Gastroesophageal sphincter (tissue), 3 donors: Measurements from ENCODE around the gene REPIN1.

Source experiments
- POLR2A ChIP-seq, 2 donors: fragments of 450-650 bp; IDR thresholded peaks; one replicate each; pipeline ENCODE4 v1.6.1; 2017; ENCODE audit warnings: antibody characterized with exemption in 2 of 2, mild to moderate bottlenecking in 2 of 2, moderate library complexity in 1 of 2
- TF ChIP-seq, protein P1 (sequence below), 4 experiments: fragments of 200-600 bp in 2 of 4; fragments of 450-650 bp in 2 of 4; sonication (generic) in 1 of 4; IDR thresholded peaks; one replicate each; pipeline ENCODE4 v1.5.1; 2017 to 2019; ENCODE audit warnings: antibody characterized with exemption in 4 of 4, mild to moderate bottlenecking in 2 of 4, moderate library complexity in 2 of 4

- TF ChIP-seq, protein P1, sequence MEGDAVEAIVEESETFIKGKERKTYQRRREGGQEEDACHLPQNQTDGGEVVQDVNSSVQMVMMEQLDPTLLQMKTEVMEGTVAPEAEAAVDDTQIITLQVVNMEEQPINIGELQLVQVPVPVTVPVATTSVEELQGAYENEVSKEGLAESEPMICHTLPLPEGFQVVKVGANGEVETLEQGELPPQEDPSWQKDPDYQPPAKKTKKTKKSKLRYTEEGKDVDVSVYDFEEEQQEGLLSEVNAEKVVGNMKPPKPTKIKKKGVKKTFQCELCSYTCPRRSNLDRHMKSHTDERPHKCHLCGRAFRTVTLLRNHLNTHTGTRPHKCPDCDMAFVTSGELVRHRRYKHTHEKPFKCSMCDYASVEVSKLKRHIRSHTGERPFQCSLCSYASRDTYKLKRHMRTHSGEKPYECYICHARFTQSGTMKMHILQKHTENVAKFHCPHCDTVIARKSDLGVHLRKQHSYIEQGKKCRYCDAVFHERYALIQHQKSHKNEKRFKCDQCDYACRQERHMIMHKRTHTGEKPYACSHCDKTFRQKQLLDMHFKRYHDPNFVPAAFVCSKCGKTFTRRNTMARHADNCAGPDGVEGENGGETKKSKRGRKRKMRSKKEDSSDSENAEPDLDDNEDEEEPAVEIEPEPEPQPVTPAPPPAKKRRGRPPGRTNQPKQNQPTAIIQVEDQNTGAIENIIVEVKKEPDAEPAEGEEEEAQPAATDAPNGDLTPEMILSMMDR (IDR thresholded peaks at IDR 0.05) = no peak
- no peak for TF ChIP-seq POLR2A (IDR thresholded peaks at IDR 0.05)
These were observed 28.9 kb downstream of the REPIN1 start for GRCh38 chr7:150397346-150398107.
